NCI-H128 (cell line): ENCODE data around the gene ZP2.
"Not testable (repeated sequence)": the region's sequence is repeated elsewhere in the genome, so short reads cannot be mapped to it uniquely, and the experiment has no call there.

Experiments
- DNase-seq: peaks from one replicate; lab custom pipeline; 2025; ENCODE audit not compliant: unreplicated experiment; lab: John Stamatoyannopoulos, UW

The ZP2 gene

GRCh38 chr16:21211486-21211885 is at the start of gene ZP2:
ZP2 (minus strand) TSS chr16:21211574; CDS start chr16:21211547, 27 bp downstream.
- DNase-seq, result no peak

- DNase-seq, result no peak
Observed at GRCh38 chr16:21257284-21257683, 45.9 kb upstream of the ZP2 start.

- DNase-seq, result no peak
Observed at GRCh38 chr16:21256636-21257035, 45.3 kb upstream of the ZP2 start.

- no peak for DNase-seq
Observed at GRCh38 chr16:21253470-21253869, 42.1 kb upstream of the ZP2 start.

- DNase-seq, result no peak
Observed at GRCh38 chr16:21250072-21250923, 38.9 kb upstream of the ZP2 start.

- not testable (repeated sequence) for DNase-seq
Observed at GRCh38 chr16:21248179-21248578, 36.8 kb upstream of the ZP2 start.

- no peak for DNase-seq
Observed at GRCh38 chr16:21244518-21245215, 33.3 kb upstream of the ZP2 start.

GRCh38 chr16:21242756-21243155 is 31.4 kb upstream of the ZP2 start:
- DNase-seq, result no peak

- DNase-seq, result no peak
Observed at GRCh38 chr16:21239646-21240045, 28.3 kb upstream of the ZP2 start.

GRCh38 chr16:21236831-21237230 is 25.5 kb upstream of the ZP2 start:
- no peak for DNase-seq

GRCh38 chr16:21235199-21235585 is 23.8 kb upstream of the ZP2 start:
- DNase-seq, result no peak

GRCh38 chr16:21233521-21234150 is 22.3 kb upstream of the ZP2 start, which contains the start of gene ANKS4B:
ANKS4B (plus strand) TSS chr16:21233699; CDS start chr16:21233738, 39 bp downstream.
- no peak for DNase-seq

- no peak for DNase-seq
Observed at GRCh38 chr16:21233045-21233520, 21.7 kb upstream of the ZP2 start.

- no peak for DNase-seq
Observed at GRCh38 chr16:21228361-21228872, 17.0 kb upstream of the ZP2 start.

- DNase-seq, result no peak
Observed at GRCh38 chr16:21227866-21228265, 16.5 kb upstream of the ZP2 start.

- no peak for DNase-seq
Observed at GRCh38 chr16:21226749-21227148, 15.4 kb upstream of the ZP2 start.

GRCh38 chr16:21224800-21225199 is 13.4 kb upstream of the ZP2 start:
- DNase-seq, result no peak

GRCh38 chr16:21223787-21224186 is 12.4 kb upstream of the ZP2 start:
- DNase-seq, result no peak

GRCh38 chr16:21222495-21223337 is 11.3 kb upstream of the ZP2 start:
- DNase-seq, result no peak

GRCh38 chr16:21219551-21219950 is 8.2 kb upstream of the ZP2 start:
- DNase-seq, result no peak

- DNase-seq, result no peak
Observed at GRCh38 chr16:21218153-21218552, 6.8 kb upstream of the ZP2 start.
